PC-3 (cell line): ENCODE results near the gene CNTNAP5. TPM values are rescaled to one million over a fixed set of nuclear protein-coding genes. Genes with fewer than 3 reads are reported as not detected.

ENCODE experiments used
- ATAC-seq: fragments of 200-7000 bp; cut with Tn5 transposase; 2 replicates; pipeline ENCODE4 v1.9.1; 2020; ENCODE audit warnings: mild to moderate bottlenecking, moderate library complexity
- BruUV-seq: library from RNA; stranded (reverse); fragments of 400-500 nt; replicated peaks from 2 replicates; lab custom pipeline; 2021; lab: Mats Ljungman, UMichigan
- CTCF ChIA-PET: fragments of 300-600 bp; sonication (Branson Sonifier 250); formaldehyde crosslinking; loops from one replicate; lab custom pipeline; 2022; ENCODE audit warnings: antibody characterized with exemption; lab: Charles Lee
- POLR2A ChIA-PET: fragments of 300-600 bp; sonication (Branson Sonifier 250); formaldehyde crosslinking; loops from one replicate; lab custom pipeline; 2022; ENCODE audit warnings: antibody characterized with exemption; ENCODE audit not compliant: unreplicated experiment; lab: Charles Lee
- DNase-seq: peaks from one replicate; pipeline ENCODE4 v3.0.0-alpha.2; 2015
- H2AFZ ChIP-seq: fragments of 300-600 bp; sonication (generic); 2 replicates; pipeline ENCODE4 v1.6.0; 2016; ENCODE audit warnings: antibody characterized with exemption, low read length
- H3F3A ChIP-seq: fragments of 300-600 bp; sonication (generic); one replicate; pipeline ENCODE4 v1.6.0; 2017; ENCODE audit warnings: antibody characterized with exemption, low read length, control low read depth, mild to moderate bottlenecking; ENCODE audit not compliant: unreplicated experiment
- H3K27ac ChIP-seq: fragments of 300-600 bp; sonication (generic); 2 replicates; pipeline ENCODE4 v1.5.1; 2016; ENCODE audit warnings: mild to moderate bottlenecking, low read length
- H3K27me3 ChIP-seq: fragments of 300-600 bp; sonication (generic); 2 replicates; pipeline ENCODE4 v1.6.1; 2016; ENCODE audit warnings: low read length, mixed read lengths
- H3K36me3 ChIP-seq: fragments of 300-600 bp; sonication (generic); 2 replicates; pipeline ENCODE4 v1.6.1; 2016; ENCODE audit warnings: low read depth, mixed run types, low read length, mixed read lengths
- H3K4me1 ChIP-seq: fragments of 300-600 bp; sonication (generic); 2 replicates; pipeline ENCODE4 v1.5.1; 2016; ENCODE audit warnings: low read length; ENCODE audit not compliant: insufficient read depth
- H3K4me2 ChIP-seq: fragments of 300-600 bp; sonication (generic); 2 replicates; pipeline ENCODE4 v1.6.0; 2016; ENCODE audit warnings: low read length
- H3K4me3 ChIP-seq: fragments of 300-600 bp; sonication (generic); 2 replicates; pipeline ENCODE4 v1.5.1; 2016; ENCODE audit warnings: mild to moderate bottlenecking, low read length, mixed read lengths
- H3K79me2 ChIP-seq: fragments of 300-600 bp; sonication (generic); 2 replicates; pipeline ENCODE4 v1.6.1; 2017; ENCODE audit warnings: low read length, mixed read lengths
- H3K9ac ChIP-seq: fragments of 300-600 bp; sonication (generic); 2 replicates; pipeline ENCODE4 v1.6.0; 2016; ENCODE audit warnings: mild to moderate bottlenecking, low read length
- H3K9me2 ChIP-seq: fragments of 300-600 bp; sonication (generic); replicated peaks from 2 replicates; pipeline ENCODE4 v1.6.1; 2016; ENCODE audit warnings: mixed run types, low read length, mixed read lengths
- H3K9me3 ChIP-seq: fragments of 300-600 bp; sonication (generic); 2 replicates; pipeline ENCODE4 v1.6.1; 2016; ENCODE audit warnings: low read length, mixed read lengths
- H4K20me1 ChIP-seq: fragments of 300-600 bp; sonication (generic); 2 replicates; pipeline ENCODE4 v1.6.1; 2016; ENCODE audit warnings: low read length, mixed read lengths
- EZH2 ChIP-seq: fragments of 300-600 bp; sonication (generic); IDR thresholded peaks from one replicate; pipeline ENCODE4 v1.6.1; 2017; ENCODE audit warnings: antibody characterized with exemption, mild to moderate bottlenecking, low read length; ENCODE audit not compliant: unreplicated experiment
- EZH2phosphoT487 ChIP-seq: fragments of 300-600 bp; sonication (generic); IDR thresholded peaks from 2 replicates; pipeline ENCODE4 v1.6.1; 2018; ENCODE audit warnings: mild to moderate bottlenecking, antibody characterized with exemption, low read length, borderline replicate concordance
- intact Hi-C: fragments of 100-400 bp; cut with micrococcal nuclease; formaldehyde crosslinking; loops from 2 replicates; pipeline ENCODE4 v1.9.0; 2023
- total RNA-seq: library from RNA; depleted of rRNA; stranded (reverse); fragments of >200 nt; gene quantifications from 2 replicates; pipeline ENCODE4 v1.2.3, GENCODE V29; 2014
- TF ChIP-seq, protein P1 (sequence below): fragments of 300-600 bp; sonication (generic); conservative IDR thresholded peaks from 2 replicates; pipeline ENCODE4 v1.5.1; 2017; ENCODE audit warnings: antibody characterized with exemption, low read depth, mild to moderate bottlenecking, low read length

The CNTNAP5 gene
- total RNA-seq, 1 experiment from 2014 or later, result not detected

DNA sequence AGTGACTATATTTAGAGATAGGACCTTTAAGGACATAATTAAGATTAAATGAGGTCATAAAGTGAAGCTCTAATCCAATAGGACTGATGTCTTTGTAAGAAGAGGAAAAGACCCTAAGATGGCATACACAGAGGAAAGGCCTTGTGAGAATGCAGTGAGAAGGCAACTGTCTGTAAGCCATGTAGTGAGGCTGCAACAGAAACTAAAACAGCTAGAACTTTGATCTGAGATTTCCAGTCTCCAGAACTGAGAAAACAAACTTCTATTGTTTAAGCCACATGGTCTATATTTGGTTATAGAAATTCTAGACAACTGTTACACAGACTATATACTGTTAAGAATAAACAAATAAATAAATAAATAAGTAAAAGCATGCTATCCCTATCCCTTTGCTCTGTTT lies 276.8 kb downstream of the CNTNAP5 start:
- Histone ChIP-seq H3K79me2 (no peaks in the 10 kb centered on the region), H2AFZ (no peak overlapping the region), H3K4me3 (no peak overlapping the region), H3K36me3 (no peaks in the 10 kb centered on the region), H3K9me2 (no peaks in the 10 kb centered on the region), H3K27ac (no peak overlapping the region), H3K4me2 (no peak overlapping the region), H3K27me3 (no peaks in the 10 kb centered on the region), H3F3A (no peaks in the 10 kb centered on the region), H4K20me1 (no peaks in the 10 kb centered on the region), H3K4me1 (no peaks in the 10 kb centered on the region), H3K9me3 (0 out of 2 replicates have a peak, but pooled peaks cover 5% of the 10 kb centered on the region), H3K9ac (no peak overlapping the region)
- ATAC-seq (no peak), DNase-seq (no peak)
- ChIA-PET CTCF (no interaction called here), POLR2A (no interaction called here)
- no peak for TF ChIP-seq EZH2
- no peak for TF ChIP-seq EZH2phosphoT487
- TF ChIP-seq, protein P1, sequence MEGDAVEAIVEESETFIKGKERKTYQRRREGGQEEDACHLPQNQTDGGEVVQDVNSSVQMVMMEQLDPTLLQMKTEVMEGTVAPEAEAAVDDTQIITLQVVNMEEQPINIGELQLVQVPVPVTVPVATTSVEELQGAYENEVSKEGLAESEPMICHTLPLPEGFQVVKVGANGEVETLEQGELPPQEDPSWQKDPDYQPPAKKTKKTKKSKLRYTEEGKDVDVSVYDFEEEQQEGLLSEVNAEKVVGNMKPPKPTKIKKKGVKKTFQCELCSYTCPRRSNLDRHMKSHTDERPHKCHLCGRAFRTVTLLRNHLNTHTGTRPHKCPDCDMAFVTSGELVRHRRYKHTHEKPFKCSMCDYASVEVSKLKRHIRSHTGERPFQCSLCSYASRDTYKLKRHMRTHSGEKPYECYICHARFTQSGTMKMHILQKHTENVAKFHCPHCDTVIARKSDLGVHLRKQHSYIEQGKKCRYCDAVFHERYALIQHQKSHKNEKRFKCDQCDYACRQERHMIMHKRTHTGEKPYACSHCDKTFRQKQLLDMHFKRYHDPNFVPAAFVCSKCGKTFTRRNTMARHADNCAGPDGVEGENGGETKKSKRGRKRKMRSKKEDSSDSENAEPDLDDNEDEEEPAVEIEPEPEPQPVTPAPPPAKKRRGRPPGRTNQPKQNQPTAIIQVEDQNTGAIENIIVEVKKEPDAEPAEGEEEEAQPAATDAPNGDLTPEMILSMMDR, result no peak
- intact Hi-C loops, result no loop called here
- BruUV-seq, result no TSS peak

DNA sequence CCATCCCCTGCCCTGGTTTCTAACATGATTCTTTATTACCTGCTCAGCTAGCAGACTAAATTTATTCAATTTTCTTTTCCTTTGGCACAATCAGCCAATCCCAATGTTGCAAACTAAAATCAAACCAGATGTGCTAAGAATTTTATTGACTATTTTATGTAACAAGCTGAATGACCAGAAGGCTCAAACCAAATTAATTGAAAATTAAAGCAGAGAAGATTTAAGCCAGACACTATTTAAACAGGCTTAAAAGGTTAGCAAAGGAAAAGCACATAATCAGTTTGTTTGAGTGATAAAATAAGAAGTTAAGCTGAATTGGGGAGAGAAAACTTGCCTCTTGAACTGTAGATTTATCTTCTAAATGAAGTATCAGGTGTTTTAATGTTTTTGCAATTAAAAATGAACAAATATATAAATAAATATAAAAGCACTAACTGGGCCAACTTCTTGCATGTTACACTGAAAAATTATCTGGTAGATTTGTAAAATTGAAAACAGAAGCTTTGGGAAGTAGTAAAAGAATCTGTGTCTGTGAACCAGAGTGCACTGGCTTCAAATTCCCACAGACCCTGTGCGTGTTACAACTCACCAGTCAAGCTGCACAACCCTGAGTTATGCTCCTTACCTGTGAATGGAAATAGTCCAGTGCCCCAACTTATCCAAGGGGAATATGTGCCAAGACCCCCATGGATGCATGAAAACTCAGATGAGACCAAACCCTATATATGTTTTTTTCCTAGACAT lies 283.4 kb downstream of the CNTNAP5 start:
- ATAC-seq (no peak), DNase-seq (no peak)
- Histone ChIP-seq H3K4me1 (no peaks in the 10 kb centered on the region), H3K27me3 (no peaks in the 10 kb centered on the region), H3K4me3 (no peak overlapping the region), H3K9me3 (no peaks in the 10 kb centered on the region), H3K36me3 (no peaks in the 10 kb centered on the region), H2AFZ (no peak overlapping the region), H3K9ac (no peak overlapping the region), H3K9me2 (no peaks in the 10 kb centered on the region), H3K79me2 (no peaks in the 10 kb centered on the region), H3K4me2 (no peak overlapping the region), H4K20me1 (no peaks in the 10 kb centered on the region), H3F3A (no peaks in the 10 kb centered on the region), H3K27ac (no peak overlapping the region)
- CTCF ChIA-PET, result no interaction called here
- intact Hi-C loops, result no loop called here
- no TSS peak for BruUV-seq
- TF ChIP-seq EZH2 (no peak), EZH2phosphoT487 (no peak)
- TF ChIP-seq, protein P1, result no peak
- POLR2A ChIA-PET, result no interaction called here

DNA sequence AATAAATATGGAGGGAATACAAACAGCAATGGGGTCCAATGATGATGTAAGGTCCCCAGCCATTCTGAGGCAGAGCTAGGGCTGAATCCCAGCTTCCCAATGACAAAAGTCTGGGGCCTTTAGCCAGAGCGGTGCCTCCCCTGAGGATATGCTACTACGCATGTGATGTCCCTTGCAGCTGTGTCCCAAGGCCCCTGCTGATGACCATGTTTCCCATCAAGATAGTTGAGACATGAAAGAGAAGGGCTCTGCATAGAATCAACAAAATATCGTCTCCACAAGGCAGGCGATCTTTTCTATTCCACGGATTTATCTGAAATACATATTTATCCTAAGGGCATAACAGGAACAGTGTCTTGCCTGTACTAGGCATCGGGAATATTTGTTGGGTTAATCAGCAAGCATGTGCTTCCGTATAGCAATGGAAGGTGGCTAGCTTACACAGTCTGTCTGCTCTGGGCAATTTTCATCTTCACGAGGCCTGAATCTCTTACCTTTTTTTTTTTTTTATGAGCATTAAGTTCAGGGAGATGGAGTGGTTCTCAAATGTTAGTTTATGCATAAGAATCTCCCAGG lies 284.6 kb downstream of the CNTNAP5 start:
- H3K27me3 ChIP-seq, result no peaks in the 10 kb centered on the region
- no peak overlapping the region for H2AFZ ChIP-seq
- H3K9ac ChIP-seq, result no peak overlapping the region
- no peak overlapping the region for H3K27ac ChIP-seq
- no peaks in the 10 kb centered on the region for H3K79me2 ChIP-seq
- no peak for DNase-seq
- H3K36me3 ChIP-seq, result no peaks in the 10 kb centered on the region
- no TSS peak for BruUV-seq
- CTCF ChIA-PET, result no interaction called here
- H3K9me2 ChIP-seq, result no peaks in the 10 kb centered on the region
- H3K9me3 ChIP-seq, result no peaks in the 10 kb centered on the region
- TF ChIP-seq EZH2phosphoT487 (no peak), EZH2 (no peak)
- TF ChIP-seq, protein P1, result no peak
- no peaks in the 10 kb centered on the region for H3F3A ChIP-seq
- intact Hi-C loops, result no loop called here
- no peak overlapping the region for H3K4me2 ChIP-seq
- no peak overlapping the region for H3K4me3 ChIP-seq
- ATAC-seq, result no peak
- H4K20me1 ChIP-seq, result no peaks in the 10 kb centered on the region
- POLR2A ChIA-PET, result no interaction called here
- H3K4me1 ChIP-seq, result no peaks in the 10 kb centered on the region
